ENCODE results near the gene RBM15B.

DNA sequence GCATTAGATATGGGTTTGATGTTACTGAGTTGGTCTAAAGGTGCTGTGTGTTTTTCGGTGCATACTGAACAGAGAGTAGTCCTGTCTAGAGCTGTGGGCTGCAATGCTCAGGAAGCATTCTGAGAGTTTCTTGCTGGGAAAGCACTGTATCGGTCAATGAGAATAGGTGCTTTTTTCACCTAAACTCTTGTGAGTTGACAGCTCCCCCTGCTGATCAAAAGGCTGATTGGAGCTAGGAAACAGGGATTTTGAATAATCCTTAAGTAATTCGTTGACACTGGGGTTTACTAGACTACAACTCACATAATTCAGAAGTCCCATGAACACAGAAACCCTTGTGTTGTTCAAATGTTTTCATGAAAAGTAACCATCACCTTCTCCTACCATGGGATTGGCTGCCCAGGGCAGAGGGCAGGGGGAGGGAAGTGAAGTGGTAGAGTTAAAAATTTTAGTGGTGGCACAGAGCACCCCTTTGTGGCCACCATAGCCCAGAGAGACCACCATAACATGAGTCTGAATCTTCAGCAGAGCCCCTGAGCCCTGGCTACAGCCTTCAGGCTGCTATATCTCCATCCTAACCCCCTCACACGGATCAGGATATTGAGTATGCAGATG lies 19.0 kb upstream of the RBM15B start:
- TF ChIP-seq, protein P1, sequence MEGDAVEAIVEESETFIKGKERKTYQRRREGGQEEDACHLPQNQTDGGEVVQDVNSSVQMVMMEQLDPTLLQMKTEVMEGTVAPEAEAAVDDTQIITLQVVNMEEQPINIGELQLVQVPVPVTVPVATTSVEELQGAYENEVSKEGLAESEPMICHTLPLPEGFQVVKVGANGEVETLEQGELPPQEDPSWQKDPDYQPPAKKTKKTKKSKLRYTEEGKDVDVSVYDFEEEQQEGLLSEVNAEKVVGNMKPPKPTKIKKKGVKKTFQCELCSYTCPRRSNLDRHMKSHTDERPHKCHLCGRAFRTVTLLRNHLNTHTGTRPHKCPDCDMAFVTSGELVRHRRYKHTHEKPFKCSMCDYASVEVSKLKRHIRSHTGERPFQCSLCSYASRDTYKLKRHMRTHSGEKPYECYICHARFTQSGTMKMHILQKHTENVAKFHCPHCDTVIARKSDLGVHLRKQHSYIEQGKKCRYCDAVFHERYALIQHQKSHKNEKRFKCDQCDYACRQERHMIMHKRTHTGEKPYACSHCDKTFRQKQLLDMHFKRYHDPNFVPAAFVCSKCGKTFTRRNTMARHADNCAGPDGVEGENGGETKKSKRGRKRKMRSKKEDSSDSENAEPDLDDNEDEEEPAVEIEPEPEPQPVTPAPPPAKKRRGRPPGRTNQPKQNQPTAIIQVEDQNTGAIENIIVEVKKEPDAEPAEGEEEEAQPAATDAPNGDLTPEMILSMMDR (IDR thresholded peaks at IDR 0.05): no peak
- TF ChIP-seq POLR2A (IDR thresholded peaks at IDR 0.05): no peak

Measured in lower leg skin (tissue), 3 donors.